GM18505 (cell line): ENCODE data around the gene MAD1L1.
"Not testable (repeated sequence)": the region's sequence is repeated elsewhere in the genome, so short reads cannot be mapped to it uniquely, and the experiment has no call there.

Source experiments
- ATAC-seq: cut with Tn5 transposase; IDR thresholded peaks from one replicate; pipeline ENCODE4 v1.9.1; 2021; ENCODE audit not compliant: unreplicated experiment
- POLR2A ChIP-seq: IDR thresholded peaks from 4 replicates; pipeline ENCODE4 v1.6.1; 2011; ENCODE audit warnings: borderline replicate concordance; ENCODE audit not compliant: insufficient read depth, insufficient read length; ENCODE audit errors: extremely low read depth

MAD1L1 gene

GRCh38 chr7:1861799-1862458 lies 370.8 kb downstream of the MAD1L1 start:
- no peak for ATAC-seq
- no peak for TF ChIP-seq POLR2A

- ATAC-seq = not testable (repeated sequence)
Measured at GRCh38 chr7:1860881-1861798, 371.6 kb downstream of the MAD1L1 start.

GRCh38 chr7:1859266-1860035 lies 373.3 kb downstream of the MAD1L1 start:
- ATAC-seq = no peak
- TF ChIP-seq POLR2A = no peak

- no peak for ATAC-seq
- no peak for TF ChIP-seq POLR2A
Measured at GRCh38 chr7:1858435-1859265, 374.1 kb downstream of the MAD1L1 start.

GRCh38 chr7:1857487-1858421 lies 375.0 kb downstream of the MAD1L1 start:
- ATAC-seq = no peak
- TF ChIP-seq POLR2A = no peak

GRCh38 chr7:1856888-1857441 lies 375.8 kb downstream of the MAD1L1 start:
- TF ChIP-seq POLR2A = no peak
- no peak for ATAC-seq

GRCh38 chr7:1856161-1856887 lies 376.4 kb downstream of the MAD1L1 start:
- TF ChIP-seq POLR2A = no peak
- ATAC-seq = no peak

GRCh38 chr7:1855725-1856160 lies 377.0 kb downstream of the MAD1L1 start:
- no peak for ATAC-seq
- no peak for TF ChIP-seq POLR2A

GRCh38 chr7:1854866-1855724 lies 377.6 kb downstream of the MAD1L1 start:
- no peak for TF ChIP-seq POLR2A
- no peak for ATAC-seq

- no peak for ATAC-seq
- TF ChIP-seq POLR2A = no peak
Measured at GRCh38 chr7:1853986-1854865, 378.5 kb downstream of the MAD1L1 start.
